HG02973 (cell line): ENCODE data around the gene ALCAM.

Experiments
- ATAC-seq: cut with Tn5 transposase; IDR thresholded peaks from one replicate; pipeline ENCODE4 v1.9.1; 2021; ENCODE audit warnings: moderate library complexity; ENCODE audit not compliant: unreplicated experiment

ALCAM gene

DNA sequence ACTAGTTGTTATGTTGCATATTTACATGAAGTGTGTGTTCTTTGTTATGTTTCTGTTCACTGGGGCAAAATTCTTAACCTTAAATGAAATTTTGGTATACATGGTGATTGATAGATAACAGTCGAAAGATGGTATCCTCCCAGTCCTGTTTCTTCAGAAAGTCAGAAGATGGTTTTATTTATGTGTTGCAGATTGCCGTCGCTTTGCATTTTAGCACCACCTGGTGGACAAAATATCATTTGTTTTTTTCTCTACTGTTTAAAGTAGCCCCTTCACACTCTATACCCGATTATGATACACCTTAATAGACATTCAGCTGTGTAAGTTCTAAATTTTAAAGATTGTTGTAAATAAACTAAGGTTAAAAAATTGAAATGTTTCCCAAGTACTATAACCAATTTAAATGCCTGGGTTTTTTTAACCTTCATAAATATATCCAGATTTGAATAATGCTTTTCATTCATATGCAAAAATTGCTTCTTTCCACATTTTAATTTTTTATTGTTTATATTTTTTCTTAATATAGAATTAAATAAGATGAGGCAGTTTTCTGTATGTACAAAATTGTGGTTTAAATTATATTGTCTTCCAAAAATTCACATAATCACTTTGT is 152.2 kb downstream of the ALCAM start:
- ATAC-seq: peak; percentile 73

DNA sequence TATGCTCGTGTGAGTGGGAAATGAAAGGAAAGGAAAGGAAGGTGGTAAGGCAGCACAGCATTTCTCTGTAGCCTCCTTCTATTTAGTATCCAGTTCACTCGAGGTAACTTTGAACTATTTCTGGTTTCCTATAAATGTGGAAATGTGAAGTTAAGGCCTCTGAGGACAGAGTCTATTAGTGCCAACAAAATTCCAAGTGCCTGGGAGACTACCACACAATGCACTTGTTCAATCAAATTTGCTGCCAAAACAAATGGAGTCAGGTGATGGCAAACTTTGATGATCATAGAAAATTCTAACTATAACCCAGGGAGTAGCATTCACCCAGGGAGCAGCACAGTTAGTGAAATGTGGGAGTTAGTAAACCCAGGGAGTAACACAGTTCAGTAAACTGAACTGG is 155.1 kb downstream of the ALCAM start:
- ATAC-seq: no peak

- no peak for ATAC-seq
Observed at GRCh38 chr3:105523501-105523900, 156.8 kb downstream of the ALCAM start.

DNA sequence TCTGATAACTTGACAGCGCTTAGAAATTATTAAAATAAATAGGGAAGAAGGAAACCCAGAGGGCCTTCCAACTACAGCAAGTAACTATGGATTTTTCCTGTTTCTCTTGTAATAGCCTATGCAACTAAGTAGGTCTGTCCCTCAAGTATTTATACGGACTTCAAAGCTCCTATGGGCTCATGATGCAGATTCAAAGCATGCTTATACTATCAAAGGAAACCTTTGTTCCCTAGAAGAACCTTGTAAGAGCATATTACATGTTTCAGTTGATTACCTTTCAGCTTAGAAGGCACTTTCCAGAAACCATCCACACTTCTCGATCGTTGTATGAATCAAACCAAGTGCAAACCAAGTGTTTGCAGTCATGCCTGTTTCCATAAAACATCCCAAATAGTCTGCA is 158.8 kb downstream of the ALCAM start:
- no peak for ATAC-seq

DNA sequence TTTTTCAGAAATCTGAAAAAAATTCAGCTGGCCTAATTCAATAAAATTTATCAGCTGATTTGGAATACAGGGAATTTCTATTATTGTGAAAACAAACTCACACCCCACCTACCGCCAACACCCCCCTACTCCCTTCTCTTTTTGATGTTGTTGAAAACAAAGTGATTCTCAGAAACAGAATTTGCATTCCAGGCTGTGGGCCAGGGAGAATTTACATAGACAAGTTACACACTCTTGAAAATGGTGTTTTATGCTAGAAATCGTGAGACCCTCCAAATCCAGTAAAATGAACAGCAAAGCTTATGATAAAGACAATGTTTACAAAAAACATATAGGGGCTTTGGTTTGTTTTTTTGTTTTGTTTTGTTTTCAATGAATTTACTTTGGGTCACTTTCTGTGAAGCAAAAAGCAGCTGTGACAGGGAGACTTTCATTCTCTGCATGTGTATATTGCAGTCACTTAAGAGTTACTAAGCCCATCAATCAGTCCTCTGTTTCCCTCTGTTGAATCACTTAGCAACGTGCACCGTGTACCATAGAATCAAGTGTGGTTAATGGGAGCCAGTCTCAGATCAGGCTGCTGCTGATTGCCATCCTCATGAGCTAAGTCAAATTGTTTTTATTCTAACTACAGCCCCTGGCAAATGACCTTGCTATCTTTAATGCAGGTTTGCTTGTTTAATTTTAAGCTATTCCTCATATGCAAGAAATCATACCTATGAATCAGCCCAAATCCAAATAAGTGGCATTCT is 159.8 kb downstream of the ALCAM start:
- ATAC-seq: no peak

- no peak for ATAC-seq
Observed at GRCh38 chr3:105527535-105527934, 160.8 kb downstream of the ALCAM start.

DNA sequence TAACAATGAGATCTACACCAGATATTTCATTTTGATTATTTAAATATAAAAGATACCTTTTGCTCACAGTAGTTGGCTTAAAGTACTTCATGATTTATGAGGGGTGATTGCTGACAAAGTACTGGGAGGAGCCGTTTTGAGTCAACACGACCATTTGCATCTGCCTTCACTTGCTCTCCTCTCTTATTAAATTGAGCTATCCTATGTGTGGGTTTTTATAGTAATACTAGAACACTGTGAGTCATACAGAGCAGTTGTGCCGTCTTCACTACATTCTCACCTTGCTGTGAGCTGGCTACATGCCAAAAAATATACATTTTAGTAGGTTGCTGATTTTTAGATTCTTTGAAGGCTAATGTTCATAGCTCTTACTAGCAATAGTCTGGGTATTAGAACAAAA is 161.2 kb downstream of the ALCAM start:
- peak; percentile 94 for ATAC-seq

- ATAC-seq: no peak
Observed at GRCh38 chr3:105528955-105529354, 162.2 kb downstream of the ALCAM start.

GRCh38 chr3:105529456-105529855 is 162.7 kb downstream of the ALCAM start:
- ATAC-seq: no peak

- ATAC-seq: no peak
Observed at GRCh38 chr3:105532251-105532650, 165.5 kb downstream of the ALCAM start.

GRCh38 chr3:105533960-105534359 is 167.3 kb downstream of the ALCAM start:
- no peak for ATAC-seq

GRCh38 chr3:105534491-105534890 is 167.8 kb downstream of the ALCAM start:
- ATAC-seq: no peak

GRCh38 chr3:105537371-105538080 is 170.8 kb downstream of the ALCAM start:
- ATAC-seq: no peak

DNA sequence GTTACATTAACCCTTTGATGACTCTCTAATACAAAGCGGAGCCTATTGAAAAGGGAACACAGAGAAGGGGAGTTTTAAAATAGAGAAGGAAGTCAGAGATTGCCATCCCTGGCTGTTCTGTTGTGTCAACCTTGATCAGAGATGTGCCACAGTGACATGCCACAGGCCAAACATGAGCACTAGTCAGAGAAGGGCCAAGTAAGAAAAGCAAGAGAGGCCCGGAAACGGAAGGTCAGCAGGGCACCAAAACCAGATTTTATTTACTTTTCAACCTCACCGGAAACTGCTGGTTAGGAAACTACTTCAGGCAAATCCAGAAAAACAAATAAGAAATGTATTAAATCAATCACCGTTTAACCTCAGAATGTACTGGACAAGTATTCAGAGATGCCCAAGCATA is 171.8 kb downstream of the ALCAM start:
- no peak for ATAC-seq

GRCh38 chr3:105539897-105540296 is 173.2 kb downstream of the ALCAM start:
- no peak for ATAC-seq

- no peak for ATAC-seq
Observed at GRCh38 chr3:105542282-105543019, 175.7 kb downstream of the ALCAM start.

- no peak for ATAC-seq
Observed at GRCh38 chr3:105545051-105545450, 178.3 kb downstream of the ALCAM start.

GRCh38 chr3:105553851-105554250 is 187.1 kb downstream of the ALCAM start:
- no peak for ATAC-seq

DNA sequence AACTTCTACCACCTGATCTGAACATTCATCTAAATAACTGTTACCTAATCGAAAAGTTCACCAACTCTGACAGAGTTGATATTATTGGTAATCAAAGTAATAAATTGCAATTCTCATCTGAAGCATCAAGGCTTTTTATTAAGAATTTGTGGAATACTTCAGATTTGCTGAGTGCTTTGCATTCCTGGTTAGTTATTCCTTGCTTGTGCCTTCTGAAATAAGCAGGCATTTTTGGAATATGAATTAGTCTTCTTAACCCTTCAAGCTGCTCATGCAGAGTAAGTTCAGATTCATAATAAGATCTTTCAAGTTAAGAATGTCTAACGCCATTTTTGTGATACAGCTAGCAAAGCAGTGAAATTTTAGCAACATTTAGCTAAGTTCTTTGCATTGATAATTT is 188.5 kb downstream of the ALCAM start:
- ATAC-seq: no peak

DNA sequence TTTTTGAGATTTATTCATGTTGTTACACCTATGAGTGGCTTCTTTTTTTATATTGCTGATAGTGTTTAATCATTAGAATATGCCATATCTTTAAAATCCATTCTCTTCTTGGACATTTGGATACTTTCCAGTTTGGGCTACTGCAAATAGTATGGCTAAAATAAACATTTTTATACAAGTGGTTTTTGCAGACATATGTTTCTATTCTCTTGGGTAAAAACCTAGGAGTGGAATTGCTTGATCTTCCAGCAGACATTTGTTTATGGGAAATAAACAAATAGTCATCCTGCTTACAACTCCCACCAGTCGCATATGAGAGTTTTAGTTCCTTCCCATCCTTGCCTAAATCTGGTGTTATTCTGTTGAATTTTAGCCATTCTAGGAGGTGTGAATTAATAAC is 193.1 kb downstream of the ALCAM start:
- no peak for ATAC-seq

DNA sequence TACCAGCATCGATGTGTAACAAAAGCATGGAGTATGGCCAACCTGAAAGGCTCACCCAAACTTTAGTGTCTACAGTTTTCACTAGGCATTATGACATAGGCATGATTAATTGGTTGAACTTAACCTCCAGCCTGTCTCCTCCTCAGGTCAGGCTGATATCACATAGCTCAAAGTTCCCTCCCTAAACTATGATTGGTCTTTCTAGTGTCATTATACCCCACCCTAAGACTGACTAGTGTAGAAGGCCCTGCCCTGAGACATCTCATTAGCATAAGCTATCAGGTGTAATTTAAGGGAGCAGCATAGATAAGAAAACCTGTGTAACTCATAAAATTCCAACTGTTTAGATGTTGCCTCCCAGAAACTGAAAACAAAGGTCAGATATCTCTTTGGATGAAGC is 195.2 kb downstream of the ALCAM start:
- no peak for ATAC-seq
